Measurements from ENCODE around the gene THSD8. TPM values are rescaled to one million over a fixed set of nuclear protein-coding genes. Genes with fewer than 3 reads are reported as not detected.
"Not testable (repeated sequence)": the region's sequence is repeated elsewhere in the genome, so short reads cannot be mapped to it uniquely, and the experiment has no call there.

THSD8 gene
- total RNA-seq, 4 donors from 2014 or later: 0.65 TPM; not detected in 3

GRCh38 chr19:12806242-12807081, 4.6 kb downstream of the THSD8 start, which contains the start of gene RNASEH2A:
TSS of gene RNASEH2A (plus strand) at chr19:12806584. CDS start at chr19:12806674, 90 bp downstream.
- Histone ChIP-seq H3K27me3 (no peaks in the 10 kb centered on the region), H3K9me3 (no peaks in the 10 kb centered on the region), H3K27ac (replicated peaks in 1 of 4) (peak within 1 kb of the TSS; percentile 58 to 81 (median 76)), H3K4me3 (peak within 1 kb of the TSS; percentile 59 to 80 (median 64)), H3K4me1 (peaks cover 22 to 33% (median 30%) of the 10 kb centered on the region in 4 donors), H3K36me3 (peaks cover 0 to 16% (median 2%) of the 10 kb centered on the region in 4 donors)
- intact Hi-C loops (cut with DNase I): no loop called here
- TF ChIP-seq CTCF (IDR thresholded peaks at IDR 0.05) (peak in 2 of 3 experiments; percentile 11), POLR2A (IDR thresholded peaks at IDR 0.05; ENCODE audit: low read depth) (no peak), EP300 (IDR thresholded peaks at IDR 0.05) (no peak), POLR2AphosphoS5 (IDR thresholded peaks at IDR 0.05) (peak; percentile 53 to 84)
- WGBS: 11% methylated on average over 21 of the region's 66 CpGs
- DNase-seq (ENCODE audit: extremely low spot score): no peak

- Histone ChIP-seq H3K27me3 (no peaks in the 10 kb centered on the region), H3K4me1 (no peaks in the 10 kb centered on the region), H3K27ac (replicated peaks in 1 of 4) (no peak overlapping the region), H3K36me3 (peaks cover 0 to 43% (median 9%) of the 10 kb centered on the region in 4 donors), H3K9me3 (no peaks in the 10 kb centered on the region), H3K4me3 (no peak overlapping the region)
- intact Hi-C loops (cut with DNase I): no loop called here
- 90% methylated on average over 7 of the region's 7 CpGs for whole genome bisulfite sequencing
- DNase-seq (ENCODE audit: extremely low spot score): no peak
- TF ChIP-seq POLR2AphosphoS5 (IDR thresholded peaks at IDR 0.05) (no peak), CTCF (IDR thresholded peaks at IDR 0.05) (no peak), POLR2A (IDR thresholded peaks at IDR 0.05; ENCODE audit: low read depth) (no peak), EP300 (IDR thresholded peaks at IDR 0.05) (no peak)
Measured at GRCh38 chr19:12815088-12815487, 13.2 kb downstream of the THSD8 start.

GRCh38 chr19:12817188-12817587, 15.3 kb downstream of the THSD8 start:
- peaks cover 0 to 26% (median 8%) of the 10 kb centered on the region in 4 donors for H3K36me3 ChIP-seq
- H3K4me3 ChIP-seq; DNase-seq (ENCODE audit: extremely low spot score); H3K27ac ChIP-seq (replicated peaks in 1 of 4); H3K27me3 ChIP-seq; H3K9me3 ChIP-seq; H3K4me1 ChIP-seq; intact Hi-C loops (cut with DNase I): not testable (repeated sequence)
- WGBS: 91% methylated on average over 6 of the region's 6 CpGs

- peaks cover 0 to 20% (median 6%) of the 10 kb centered on the region in 4 donors for H3K36me3 ChIP-seq
- H3K4me3 ChIP-seq; H3K9me3 ChIP-seq; H3K27me3 ChIP-seq; intact Hi-C loops (cut with DNase I); H3K4me1 ChIP-seq; DNase-seq (ENCODE audit: extremely low spot score); H3K27ac ChIP-seq (replicated peaks in 1 of 4): not testable (repeated sequence)
- WGBS: 96% methylated on average over 11 of the region's 11 CpGs
Measured at GRCh38 chr19:12817810-12818209, 15.9 kb downstream of the THSD8 start.

GRCh38 chr19:12821761-12822160, 19.9 kb downstream of the THSD8 start:
- no peaks in the 10 kb centered on the region for H3K36me3 ChIP-seq
- H3K27ac ChIP-seq (replicated peaks in 1 of 4): no peak overlapping the region
- WGBS: 93% methylated on average over 2 of the region's 2 CpGs
- DNase-seq (ENCODE audit: extremely low spot score): no peak
- H3K4me1 ChIP-seq: peaks cover 0 to 9% (median 8%) of the 10 kb centered on the region in 4 donors
- no peak overlapping the region for H3K4me3 ChIP-seq
- H3K9me3 ChIP-seq: peaks cover 0 to 6% (median 0%) of the 10 kb centered on the region in 4 donors
- peaks cover 0 to 48% (median 23%) of the 10 kb centered on the region in 4 donors for H3K27me3 ChIP-seq
- TF ChIP-seq CTCF (IDR thresholded peaks at IDR 0.05): no peak
- TF ChIP-seq EP300 (IDR thresholded peaks at IDR 0.05): no peak
- TF ChIP-seq POLR2A (IDR thresholded peaks at IDR 0.05; ENCODE audit: low read depth): no peak
- TF ChIP-seq POLR2AphosphoS5 (IDR thresholded peaks at IDR 0.05): no peak
- intact Hi-C loops (cut with DNase I): no loop called here
